Liver (tissue), 9 donors: ENCODE data around the gene HSD3B7. TPM values are rescaled to one million over a fixed set of nuclear protein-coding genes. Genes with fewer than 3 reads are reported as not detected.
A peak's percentile ranks its signal among the peaks of the same experiment; 100 is the strongest.
"Not testable (repeated sequence)": the region's sequence is repeated elsewhere in the genome, so short reads cannot be mapped to it uniquely, and the experiment has no call there.

ENCODE experiments used
- DNase-seq: peaks from one replicate; pipeline ENCODE4 v3.0.0-alpha.2; 2017; ENCODE audit warnings: low spot score
- H3K27ac ChIP-seq, 2 donors: one replicate each; pipeline ENCODE4 v1.7.0; 2013; ENCODE audit warnings: inconsistent platforms in 2 of 2, low read length in 2 of 2, control low read depth in 1 of 2, low read depth in 1 of 2, mild to moderate bottlenecking in 1 of 2
- H3K27me3 ChIP-seq, 4 donors: one replicate each; pipeline versions ENCODE4 v1.6.1 to v1.7.0; 2013; ENCODE audit warnings: low read length in 3 of 4, inconsistent platforms in 1 of 4, mild to moderate bottlenecking in 1 of 4, moderate library complexity in 1 of 4; ENCODE audit not compliant: control insufficient read depth in 4 of 4, insufficient read depth in 4 of 4
- H3K36me3 ChIP-seq, 4 donors: one replicate each; pipeline versions ENCODE4 v1.6.1 to v1.7.0; 2013; ENCODE audit warnings: low read length in 3 of 4, mild to moderate bottlenecking in 3 of 4, low read depth in 1 of 4, moderate library complexity in 1 of 4; ENCODE audit not compliant: control insufficient read depth in 4 of 4, insufficient read depth in 3 of 4
- H3K4me1 ChIP-seq, 4 donors: one replicate each; pipeline versions ENCODE4 v1.6.1 to v1.7.0; 2013; ENCODE audit warnings: low read length in 3 of 4, mild to moderate bottlenecking in 3 of 4, moderate library complexity in 1 of 4; ENCODE audit not compliant: control insufficient read depth in 4 of 4, insufficient read depth in 4 of 4
- H3K4me3 ChIP-seq, 3 donors: one replicate each; pipeline versions ENCODE4 v1.6.1 to v1.7.0; 2013; ENCODE audit warnings: low read length in 3 of 3, control low read depth in 1 of 3, low read depth in 1 of 3, mild to moderate bottlenecking in 1 of 3
- H3K9ac ChIP-seq, 2 donors: one replicate each; pipeline ENCODE4 v1.7.0; 2013; ENCODE audit warnings: low read length in 2 of 2, mild to moderate bottlenecking in 2 of 2, moderate library complexity in 2 of 2, control low read depth in 1 of 2, low read depth in 1 of 2
- H3K9me3 ChIP-seq, 4 donors: one replicate each; pipeline versions ENCODE4 v1.6.1 to v1.7.0; 2013; ENCODE audit warnings: low read length in 3 of 4; ENCODE audit not compliant: control insufficient read depth in 4 of 4
- EGR1 ChIP-seq, 2 donors: IDR thresholded peaks; 2 replicates each; pipeline ENCODE4 v1.6.1; 2016 to 2018; ENCODE audit warnings: antibody characterized with exemption in 2 of 2, low read depth in 2 of 2
- FOXA1 ChIP-seq: IDR thresholded peaks from 2 replicates; pipeline ENCODE4 v1.6.1; 2016; ENCODE audit warnings: antibody characterized with exemption
- FOXA2 ChIP-seq: IDR thresholded peaks from 2 replicates; pipeline ENCODE4 v1.6.1; 2016; ENCODE audit warnings: antibody characterized with exemption
- GABPA ChIP-seq, 2 donors: IDR thresholded peaks in 1 of 2; conservative IDR thresholded peaks in 1 of 2; 2 replicates each; pipeline ENCODE4 v1.6.1; 2016; ENCODE audit warnings: antibody characterized with exemption in 2 of 2, mild to moderate bottlenecking in 1 of 2, moderate library complexity in 1 of 2
- HNF4A ChIP-seq, 2 donors: conservative IDR thresholded peaks; 2 replicates each; pipeline ENCODE4 v1.6.1; 2016; ENCODE audit warnings: antibody characterized with exemption in 2 of 2, mild to moderate bottlenecking in 2 of 2
- HNF4G ChIP-seq: IDR thresholded peaks from 2 replicates; pipeline ENCODE4 v1.6.1; 2016; ENCODE audit warnings: antibody characterized with exemption
- JUND ChIP-seq, 2 donors: IDR thresholded peaks; 2 replicates each; pipeline ENCODE4 v1.6.1; 2016; ENCODE audit warnings: antibody characterized with exemption in 2 of 2
- NR2F2 ChIP-seq: IDR thresholded peaks from 2 replicates; pipeline ENCODE4 v1.6.1; 2016; ENCODE audit warnings: antibody characterized with exemption
- RAD21 ChIP-seq, 2 donors: IDR thresholded peaks; 2 replicates each; pipeline ENCODE4 v1.6.1; 2016; ENCODE audit warnings: antibody characterized with exemption in 2 of 2, mild to moderate bottlenecking in 2 of 2
- RXRA ChIP-seq, 2 donors: IDR thresholded peaks; 2 replicates each; pipeline ENCODE4 v1.6.1; 2017 to 2018; ENCODE audit warnings: antibody characterized with exemption in 2 of 2, mild to moderate bottlenecking in 1 of 2
- SP1 ChIP-seq: IDR thresholded peaks from 2 replicates; pipeline ENCODE4 v1.6.1; 2018; ENCODE audit warnings: antibody characterized with exemption, mild to moderate bottlenecking
- TAF1 ChIP-seq: conservative IDR thresholded peaks from 2 replicates; pipeline ENCODE4 v1.6.1; 2016; ENCODE audit warnings: antibody characterized with exemption, mild to moderate bottlenecking
- YY1 ChIP-seq: IDR thresholded peaks from 2 replicates; pipeline ENCODE4 v1.6.1; 2016; ENCODE audit warnings: antibody characterized with exemption, mild to moderate bottlenecking
- WGBS: extraction: QIAGEN DNeasy Blood & Tissue Kit; methylation state at CpG from one replicate; pipeline ENCODE4 v1.1.7; 2013; 5-methylcytosine and 5-hydroxymethylcytosine counted together
- polyA plus RNA-seq, 2 donors: library from polyadenylated mRNA; stranded (reverse) in 1 of 2; unstranded in 1 of 2; fragments of 200-250 nt in 1 of 2; fragments of >200 nt in 1 of 2; fragmentation: Nextera tagmentation in 1 of 2; extraction: Ambion mirVana in 1 of 2; gene quantifications; one replicate each; pipeline versions ENCODE4 v1.2.1 to v1.2.3, GENCODE V29; 2013 to 2015
- total RNA-seq, 2 donors: library from RNA; depleted of rRNA; stranded (reverse); fragments of >200 nt; gene quantifications; one replicate each; pipeline ENCODE4 v1.2.3, GENCODE V29; 2014
- TF ChIP-seq, protein P1 (sequence below): IDR thresholded peaks from 2 replicates; pipeline ENCODE4 v1.6.1; 2016; ENCODE audit warnings: antibody characterized with exemption
- TF ChIP-seq, protein P2 (sequence below): IDR thresholded peaks from 2 replicates; pipeline ENCODE4 v1.6.1; 2016; ENCODE audit warnings: antibody characterized with exemption
- TF ChIP-seq, protein P3 (sequence below): IDR thresholded peaks from 2 replicates; pipeline ENCODE4 v1.6.1; 2016; ENCODE audit warnings: antibody characterized with exemption
- TF ChIP-seq, protein P4 (sequence below): IDR thresholded peaks from 2 replicates; pipeline ENCODE4 v1.6.1; 2016; ENCODE audit warnings: antibody characterized with exemption, mild to moderate bottlenecking
- TF ChIP-seq, protein P5 (sequence below): fragments of 150-350 bp; IDR thresholded peaks from 2 replicates; pipeline ENCODE4 v1.5.1; 2017; ENCODE audit warnings: improper control_type of control experiment, low read depth, low read length; ENCODE audit not compliant: missing input control
- donor health status: healthy.
- donor health status: healthy.
- donor health status: healthy.
- donor health status: healthy.
- donor health status: healthy.

Gene HSD3B7
- total and polyA plus RNA-seq, 4 donors = 23.9 to 93.9 (median 79.4) TPM

DNA sequence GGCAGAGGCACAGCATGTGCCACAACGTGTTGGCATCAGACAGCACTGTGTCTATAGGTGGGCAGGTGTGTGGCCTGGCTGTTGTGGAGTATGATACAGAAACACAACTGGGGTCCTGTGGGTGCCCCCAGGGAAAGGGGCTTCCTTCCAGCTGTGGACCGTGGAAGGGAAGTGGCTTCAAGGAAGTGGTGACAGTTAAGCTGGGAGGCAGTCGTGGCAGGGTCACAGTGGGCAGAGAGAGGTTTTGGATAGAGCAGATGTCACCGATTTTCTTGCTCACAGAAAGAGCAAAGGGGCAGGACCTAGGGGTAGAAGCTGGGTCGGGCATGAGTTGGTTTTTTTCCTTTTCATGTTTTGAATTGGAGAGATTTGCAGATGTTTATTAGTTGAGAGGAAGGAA is 47.3 kb upstream of the HSD3B7 start:
- TF ChIP-seq TAF1 (no peak), GABPA (IDR thresholded peaks at IDR 0.05 in 1 of 2, conservative IDR thresholded peaks at IDR 0.05 in 1 of 2) (no peak), EGR1 (IDR thresholded peaks at IDR 0.05; ENCODE audit: low read depth in 2 of 2) (no peak), JUND (IDR thresholded peaks at IDR 0.05) (no peak), FOXA1 (no peak), HNF4G (no peak), YY1 (no peak), HNF4A (conservative IDR thresholded peaks at IDR 0.05) (no peak), RXRA (IDR thresholded peaks at IDR 0.05) (no peak)
- no peak for DNase-seq
- no peak overlapping the region for H3K27ac ChIP-seq
- no peak overlapping the region for H3K9ac ChIP-seq
- WGBS = 62% methylated on average over 5 of the region's 5 CpGs
- H3K4me3 ChIP-seq = no peak overlapping the region
- no peaks in the 10 kb centered on the region for H3K9me3 ChIP-seq
- H3K27me3 ChIP-seq = no peaks in the 10 kb centered on the region
- peaks cover 0 to 8% (median 3%) of the 10 kb centered on the region in 4 donors for H3K4me1 ChIP-seq
- H3K36me3 ChIP-seq = peaks cover 0 to 2% (median 0%) of the 10 kb centered on the region in 4 donors

- not testable (repeated sequence) for DNase-seq, H3K4me1 ChIP-seq, H3K27me3 ChIP-seq, H3K27ac ChIP-seq, H3K36me3 ChIP-seq, H3K9ac ChIP-seq, H3K9me3 ChIP-seq, H3K4me3 ChIP-seq
- 96% methylated on average over 8 of the region's 8 CpGs for WGBS
These were observed 45.4 kb upstream of the HSD3B7 start for GRCh38 chr16:30939571-30939970.

DNA sequence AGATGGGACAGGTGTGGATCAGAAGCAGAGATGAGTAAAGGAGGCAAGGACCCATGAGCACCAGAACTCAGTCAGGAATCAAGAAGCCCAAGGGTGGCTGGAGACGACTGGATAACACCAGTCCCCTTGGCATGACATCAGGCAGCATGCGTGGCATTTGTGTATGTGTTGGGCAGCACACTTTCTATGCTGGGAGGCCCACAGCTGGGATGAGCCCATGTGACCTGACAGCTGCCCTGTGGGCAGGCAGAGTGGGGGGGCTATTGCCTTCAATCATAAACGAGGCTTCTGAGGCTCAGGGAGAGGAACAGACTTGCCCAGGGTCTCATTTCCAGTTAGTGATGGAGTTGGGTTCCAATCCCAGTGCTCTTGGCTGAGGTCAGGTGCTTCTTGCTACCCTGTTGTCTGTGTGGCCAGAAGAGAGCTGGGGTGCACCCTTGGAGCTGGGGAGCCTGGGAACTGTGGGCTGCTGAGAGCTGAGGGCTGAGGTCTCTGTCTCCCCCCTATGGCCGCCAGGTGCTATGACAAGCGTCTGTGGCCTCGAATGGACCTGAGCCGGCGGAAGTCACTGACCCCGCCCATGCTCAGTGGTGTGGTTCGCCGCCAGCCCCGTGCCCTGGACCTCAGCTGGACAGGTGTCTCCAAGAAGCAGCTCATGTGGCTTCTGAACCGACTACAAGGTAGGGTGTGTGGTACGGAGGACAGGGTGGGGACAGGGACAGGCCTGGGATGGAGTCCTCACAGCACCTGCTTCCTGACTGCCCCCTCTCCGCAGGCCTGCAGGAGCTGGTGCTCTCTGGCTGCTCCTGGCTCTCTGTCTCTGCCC is 43.2 kb upstream of the HSD3B7 start:
- no peak overlapping the region for H3K9ac ChIP-seq
- H3K36me3 ChIP-seq = peaks cover 0 to 2% (median under 1%) of the 10 kb centered on the region in 4 donors
- H3K4me3 ChIP-seq = no peak overlapping the region
- H3K27ac ChIP-seq = peak overlapping the region in 1 of 2 donors; percentile 19
- TF ChIP-seq HNF4A (conservative IDR thresholded peaks at IDR 0.05) (no peak), NR2F2 (no peak), HNF4G (no peak), FOXA1 (no peak), FOXA2 (no peak), GABPA (IDR thresholded peaks at IDR 0.05 in 1 of 2, conservative IDR thresholded peaks at IDR 0.05 in 1 of 2) (peak in 1 of 2 donors; percentile 38), YY1 (peak; percentile 51), EGR1 (IDR thresholded peaks at IDR 0.05; ENCODE audit: low read depth in 2 of 2) (no peak), SP1 (no peak), RXRA (IDR thresholded peaks at IDR 0.05) (peak; percentile 79 to 89), TAF1 (no peak), RAD21 (IDR thresholded peaks at IDR 0.05) (peak; percentile 75 to 89), JUND (IDR thresholded peaks at IDR 0.05) (no peak)
- TF ChIP-seq, protein P1, sequence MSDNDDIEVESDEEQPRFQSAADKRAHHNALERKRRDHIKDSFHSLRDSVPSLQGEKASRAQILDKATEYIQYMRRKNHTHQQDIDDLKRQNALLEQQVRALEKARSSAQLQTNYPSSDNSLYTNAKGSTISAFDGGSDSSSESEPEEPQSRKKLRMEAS = no peak
- TF ChIP-seq, protein P2, sequence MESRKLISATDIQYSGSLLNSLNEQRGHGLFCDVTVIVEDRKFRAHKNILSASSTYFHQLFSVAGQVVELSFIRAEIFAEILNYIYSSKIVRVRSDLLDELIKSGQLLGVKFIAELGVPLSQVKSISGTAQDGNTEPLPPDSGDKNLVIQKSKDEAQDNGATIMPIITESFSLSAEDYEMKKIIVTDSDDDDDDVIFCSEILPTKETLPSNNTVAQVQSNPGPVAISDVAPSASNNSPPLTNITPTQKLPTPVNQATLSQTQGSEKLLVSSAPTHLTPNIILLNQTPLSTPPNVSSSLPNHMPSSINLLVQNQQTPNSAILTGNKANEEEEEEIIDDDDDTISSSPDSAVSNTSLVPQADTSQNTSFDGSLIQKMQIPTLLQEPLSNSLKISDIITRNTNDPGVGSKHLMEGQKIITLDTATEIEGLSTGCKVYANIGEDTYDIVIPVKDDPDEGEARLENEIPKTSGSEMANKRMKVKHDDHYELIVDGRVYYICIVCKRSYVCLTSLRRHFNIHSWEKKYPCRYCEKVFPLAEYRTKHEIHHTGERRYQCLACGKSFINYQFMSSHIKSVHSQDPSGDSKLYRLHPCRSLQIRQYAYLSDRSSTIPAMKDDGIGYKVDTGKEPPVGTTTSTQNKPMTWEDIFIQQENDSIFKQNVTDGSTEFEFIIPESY = no peak
- TF ChIP-seq, protein P3, sequence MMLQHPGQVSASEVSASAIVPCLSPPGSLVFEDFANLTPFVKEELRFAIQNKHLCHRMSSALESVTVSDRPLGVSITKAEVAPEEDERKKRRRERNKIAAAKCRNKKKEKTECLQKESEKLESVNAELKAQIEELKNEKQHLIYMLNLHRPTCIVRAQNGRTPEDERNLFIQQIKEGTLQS = no peak
- TF ChIP-seq, protein P4, sequence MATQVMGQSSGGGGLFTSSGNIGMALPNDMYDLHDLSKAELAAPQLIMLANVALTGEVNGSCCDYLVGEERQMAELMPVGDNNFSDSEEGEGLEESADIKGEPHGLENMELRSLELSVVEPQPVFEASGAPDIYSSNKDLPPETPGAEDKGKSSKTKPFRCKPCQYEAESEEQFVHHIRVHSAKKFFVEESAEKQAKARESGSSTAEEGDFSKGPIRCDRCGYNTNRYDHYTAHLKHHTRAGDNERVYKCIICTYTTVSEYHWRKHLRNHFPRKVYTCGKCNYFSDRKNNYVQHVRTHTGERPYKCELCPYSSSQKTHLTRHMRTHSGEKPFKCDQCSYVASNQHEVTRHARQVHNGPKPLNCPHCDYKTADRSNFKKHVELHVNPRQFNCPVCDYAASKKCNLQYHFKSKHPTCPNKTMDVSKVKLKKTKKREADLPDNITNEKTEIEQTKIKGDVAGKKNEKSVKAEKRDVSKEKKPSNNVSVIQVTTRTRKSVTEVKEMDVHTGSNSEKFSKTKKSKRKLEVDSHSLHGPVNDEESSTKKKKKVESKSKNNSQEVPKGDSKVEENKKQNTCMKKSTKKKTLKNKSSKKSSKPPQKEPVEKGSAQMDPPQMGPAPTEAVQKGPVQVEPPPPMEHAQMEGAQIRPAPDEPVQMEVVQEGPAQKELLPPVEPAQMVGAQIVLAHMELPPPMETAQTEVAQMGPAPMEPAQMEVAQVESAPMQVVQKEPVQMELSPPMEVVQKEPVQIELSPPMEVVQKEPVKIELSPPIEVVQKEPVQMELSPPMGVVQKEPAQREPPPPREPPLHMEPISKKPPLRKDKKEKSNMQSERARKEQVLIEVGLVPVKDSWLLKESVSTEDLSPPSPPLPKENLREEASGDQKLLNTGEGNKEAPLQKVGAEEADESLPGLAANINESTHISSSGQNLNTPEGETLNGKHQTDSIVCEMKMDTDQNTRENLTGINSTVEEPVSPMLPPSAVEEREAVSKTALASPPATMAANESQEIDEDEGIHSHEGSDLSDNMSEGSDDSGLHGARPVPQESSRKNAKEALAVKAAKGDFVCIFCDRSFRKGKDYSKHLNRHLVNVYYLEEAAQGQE = no peak
- TF ChIP-seq, protein P5, sequence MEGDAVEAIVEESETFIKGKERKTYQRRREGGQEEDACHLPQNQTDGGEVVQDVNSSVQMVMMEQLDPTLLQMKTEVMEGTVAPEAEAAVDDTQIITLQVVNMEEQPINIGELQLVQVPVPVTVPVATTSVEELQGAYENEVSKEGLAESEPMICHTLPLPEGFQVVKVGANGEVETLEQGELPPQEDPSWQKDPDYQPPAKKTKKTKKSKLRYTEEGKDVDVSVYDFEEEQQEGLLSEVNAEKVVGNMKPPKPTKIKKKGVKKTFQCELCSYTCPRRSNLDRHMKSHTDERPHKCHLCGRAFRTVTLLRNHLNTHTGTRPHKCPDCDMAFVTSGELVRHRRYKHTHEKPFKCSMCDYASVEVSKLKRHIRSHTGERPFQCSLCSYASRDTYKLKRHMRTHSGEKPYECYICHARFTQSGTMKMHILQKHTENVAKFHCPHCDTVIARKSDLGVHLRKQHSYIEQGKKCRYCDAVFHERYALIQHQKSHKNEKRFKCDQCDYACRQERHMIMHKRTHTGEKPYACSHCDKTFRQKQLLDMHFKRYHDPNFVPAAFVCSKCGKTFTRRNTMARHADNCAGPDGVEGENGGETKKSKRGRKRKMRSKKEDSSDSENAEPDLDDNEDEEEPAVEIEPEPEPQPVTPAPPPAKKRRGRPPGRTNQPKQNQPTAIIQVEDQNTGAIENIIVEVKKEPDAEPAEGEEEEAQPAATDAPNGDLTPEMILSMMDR = peak; percentile 90
- WGBS = 23% methylated on average over 15 of the region's 15 CpGs
- no peaks in the 10 kb centered on the region for H3K27me3 ChIP-seq
- peak; percentile 86 for DNase-seq
- H3K9me3 ChIP-seq = no peaks in the 10 kb centered on the region
- H3K4me1 ChIP-seq = peaks cover 0 to 8% (median 3%) of the 10 kb centered on the region in 4 donors
